MCF 10A (cell line): ENCODE data around the gene SLC2A10. TPM values are rescaled to one million over a fixed set of nuclear protein-coding genes. Genes with fewer than 3 reads are reported as not detected.

ENCODE experiments used
- BruUV-seq: library from RNA; stranded (reverse); fragments of 400-500 nt; replicated peaks from 2 replicates; lab custom pipeline; 2021; lab: Mats Ljungman, UMichigan
- CTCF ChIA-PET: fragments of 300-600 bp; sonication (Branson Sonifier 250); formaldehyde crosslinking; extraction: SDS; loops from one replicate; lab custom pipeline; 2021; ENCODE audit warnings: antibody characterized with exemption, inconsistent platforms; lab: Yijun Ruan, JAX
- POLR2A ChIA-PET: fragments of 300-600, 350-650 bp; sonication (Branson Sonifier 250); formaldehyde crosslinking; extraction: SDS; loops from one replicate; lab custom pipeline; 2020; ENCODE audit warnings: antibody characterized with exemption, inconsistent platforms; lab: Yijun Ruan, JAX
- DNase-seq: peaks from one replicate; pipeline ENCODE4 v3.0.0-alpha.2; 2018; ENCODE audit not compliant: unreplicated experiment
- H3K27ac Mint-ChIP-seq: one replicate; pipeline ENCODE4 v1.8.0; 2022; ENCODE audit warnings: mild to moderate bottlenecking, low read depth, mixed read lengths; ENCODE audit not compliant: unreplicated experiment
- H3K27me3 Mint-ChIP-seq: one replicate; pipeline ENCODE4 v1.8.0; 2022; ENCODE audit warnings: mixed read lengths; ENCODE audit not compliant: insufficient read depth, unreplicated experiment
- H3K36me3 Mint-ChIP-seq: one replicate; pipeline ENCODE4 v1.8.0; 2022; ENCODE audit warnings: mild to moderate bottlenecking, moderate library complexity, mixed read lengths; ENCODE audit not compliant: insufficient read depth, unreplicated experiment
- H3K4me1 Mint-ChIP-seq: one replicate; pipeline ENCODE4 v1.8.0; 2022; ENCODE audit warnings: mixed read lengths; ENCODE audit not compliant: insufficient read depth, unreplicated experiment
- H3K4me3 Mint-ChIP-seq: one replicate; pipeline ENCODE4 v1.8.0; 2022; ENCODE audit warnings: mild to moderate bottlenecking, moderate library complexity, mixed read lengths; ENCODE audit not compliant: unreplicated experiment
- H3K9me3 Mint-ChIP-seq: one replicate; pipeline ENCODE4 v1.8.0; 2022; ENCODE audit warnings: mixed read lengths; ENCODE audit not compliant: unreplicated experiment
- intact Hi-C: fragments of 100-400 bp; cut with micrococcal nuclease; formaldehyde crosslinking; loops from 2 replicates; pipeline ENCODE4 v1.14.1; 2022
- total RNA-seq: library from RNA; stranded (reverse); gene quantifications from 2 replicates; pipeline ENCODE4 v1.2.3, GENCODE V29; 2022
- TF ChIP-seq, protein P1 (sequence below): fragments of 200-600 bp; IDR thresholded peaks from one replicate; pipeline ENCODE4 v1.8.0; 2022; ENCODE audit warnings: antibody characterized with exemption, mild to moderate bottlenecking; ENCODE audit not compliant: unreplicated experiment

SLC2A10 gene
- total RNA-seq, 1 experiment from 2014 or later: not detected

DNA sequence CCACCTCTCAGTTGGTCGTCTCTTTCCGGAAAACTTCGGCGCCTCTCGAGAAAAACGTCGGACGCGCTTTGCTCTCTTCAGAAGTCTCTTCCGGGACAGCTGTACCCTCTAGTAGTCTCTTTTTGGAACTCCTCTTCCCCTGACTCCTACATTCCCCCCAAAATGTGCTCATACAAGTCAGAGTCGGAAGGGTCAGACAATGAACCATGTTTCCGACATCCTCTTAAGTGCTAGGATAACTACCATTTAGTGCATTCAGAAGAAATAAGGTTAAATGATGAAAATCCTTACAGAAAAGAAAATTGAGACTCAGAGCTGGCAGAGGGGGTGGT, 19.7 kb upstream of the SLC2A10 start:
- Mint-ChIP-seq H3K4me3 (peak overlapping the region; percentile 88), H3K27ac (peak overlapping the region; percentile 92), H3K9me3 (peaks cover 8% of the 10 kb centered on the region), H3K36me3 (peaks cover 23% of the 10 kb centered on the region), H3K4me1 (peaks cover 27% of the 10 kb centered on the region), H3K27me3 (no peaks in the 10 kb centered on the region)
- no peak for DNase-seq
- intact Hi-C loops: loop anchor here (5.0 kb wide), 1 partner anchor 132 kb away; no protein-coding TSS in a partner anchor
- TF ChIP-seq, protein P1, sequence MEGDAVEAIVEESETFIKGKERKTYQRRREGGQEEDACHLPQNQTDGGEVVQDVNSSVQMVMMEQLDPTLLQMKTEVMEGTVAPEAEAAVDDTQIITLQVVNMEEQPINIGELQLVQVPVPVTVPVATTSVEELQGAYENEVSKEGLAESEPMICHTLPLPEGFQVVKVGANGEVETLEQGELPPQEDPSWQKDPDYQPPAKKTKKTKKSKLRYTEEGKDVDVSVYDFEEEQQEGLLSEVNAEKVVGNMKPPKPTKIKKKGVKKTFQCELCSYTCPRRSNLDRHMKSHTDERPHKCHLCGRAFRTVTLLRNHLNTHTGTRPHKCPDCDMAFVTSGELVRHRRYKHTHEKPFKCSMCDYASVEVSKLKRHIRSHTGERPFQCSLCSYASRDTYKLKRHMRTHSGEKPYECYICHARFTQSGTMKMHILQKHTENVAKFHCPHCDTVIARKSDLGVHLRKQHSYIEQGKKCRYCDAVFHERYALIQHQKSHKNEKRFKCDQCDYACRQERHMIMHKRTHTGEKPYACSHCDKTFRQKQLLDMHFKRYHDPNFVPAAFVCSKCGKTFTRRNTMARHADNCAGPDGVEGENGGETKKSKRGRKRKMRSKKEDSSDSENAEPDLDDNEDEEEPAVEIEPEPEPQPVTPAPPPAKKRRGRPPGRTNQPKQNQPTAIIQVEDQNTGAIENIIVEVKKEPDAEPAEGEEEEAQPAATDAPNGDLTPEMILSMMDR: no peak
- CTCF ChIA-PET: interaction anchor here (0.6 to 1.5 kb wide), 6 partner anchors 9 to 988 kb away, joined by 3 to 5 read pairs (median 3); no protein-coding TSS in a partner anchor
- no TSS peak for BruUV-seq
- POLR2A ChIA-PET: interaction anchor here (0.6 to 3.7 kb wide), 20 partner anchors 9 to 1961 kb away, joined by 3 to 23 read pairs (median 4); partner anchors contain the start of genes PCIF1 and ZMYND8

DNA sequence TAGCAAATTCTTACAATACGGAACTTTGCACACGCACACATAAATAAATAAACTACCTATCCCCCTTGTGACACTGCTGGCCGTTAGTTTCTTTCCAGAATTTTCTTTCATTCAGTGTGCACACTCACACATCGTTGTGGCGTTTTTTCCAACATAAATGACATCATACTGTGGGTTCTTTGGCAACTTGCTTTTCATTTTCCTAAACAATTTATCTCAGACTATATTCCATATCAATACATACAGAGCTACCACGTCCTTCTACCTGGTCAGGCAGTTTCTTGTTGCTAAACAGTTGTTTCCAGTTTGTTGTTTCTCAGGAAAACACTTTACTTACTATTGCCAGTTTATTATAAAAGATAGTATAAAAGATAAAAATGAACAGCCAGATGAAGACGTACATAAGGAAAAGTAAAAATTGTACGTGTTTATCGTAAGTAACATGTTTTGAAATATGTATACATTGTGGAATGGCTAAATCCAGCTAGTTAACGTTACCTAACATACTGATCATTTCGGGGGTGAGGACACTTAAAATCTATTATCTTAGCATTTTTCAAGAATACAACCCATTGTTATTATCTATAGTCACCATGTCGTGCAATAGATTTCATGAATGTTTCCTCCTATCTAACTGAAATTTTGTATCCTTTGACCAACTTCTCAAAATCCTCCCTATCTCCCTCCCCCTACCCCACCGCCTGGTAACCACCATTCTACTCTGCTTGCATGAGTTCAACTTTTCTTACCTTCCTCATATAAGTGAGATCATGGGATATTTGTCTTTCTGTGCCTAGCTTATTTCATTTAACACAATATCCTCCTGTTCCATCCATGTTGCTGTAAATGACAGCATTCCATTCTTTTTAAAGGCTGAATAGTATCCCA, 19.0 kb upstream of the SLC2A10 start:
- TSS peak; percentile 69 for BruUV-seq
- no peak for DNase-seq
- intact Hi-C loops: no loop called here
- peak overlapping the region; percentile 92 for H3K27ac Mint-ChIP-seq
- H3K36me3 Mint-ChIP-seq: peaks cover 17% of the 10 kb centered on the region
- CTCF ChIA-PET: interaction anchor here (0.6 to 1.5 kb wide), 6 partner anchors 10 to 987 kb away, joined by 3 to 5 read pairs (median 3); no protein-coding TSS in a partner anchor
- H3K9me3 Mint-ChIP-seq: peaks cover 8% of the 10 kb centered on the region
- H3K4me1 Mint-ChIP-seq: peaks cover 23% of the 10 kb centered on the region
- POLR2A ChIA-PET: interaction anchor here (0.6 to 3.7 kb wide), 14 partner anchors 9 to 1173 kb away, joined by 3 to 23 read pairs (median 4); partner anchors contain the start of gene PCIF1
- peak overlapping the region; percentile 88 for H3K4me3 Mint-ChIP-seq
- no peaks in the 10 kb centered on the region for H3K27me3 Mint-ChIP-seq
- TF ChIP-seq, protein P1: no peak

DNA sequence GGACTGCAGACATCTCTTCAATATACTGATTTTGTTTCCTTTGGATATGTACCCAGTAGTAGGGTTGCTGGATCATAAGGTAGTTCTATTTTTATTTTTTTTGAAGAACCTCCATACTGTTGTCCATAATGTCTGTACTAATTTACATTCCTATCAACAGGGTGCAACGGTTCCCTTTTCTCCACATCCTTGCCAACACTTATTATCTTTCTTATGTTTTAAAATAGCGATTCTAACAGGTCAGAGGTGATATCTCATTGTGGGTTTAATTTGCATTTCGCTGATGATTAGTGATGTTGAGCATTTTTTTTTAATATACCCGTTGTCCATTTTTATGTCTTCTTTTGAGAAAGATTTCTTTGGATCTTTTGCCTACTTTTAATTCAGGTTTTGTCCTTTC, 18.3 kb upstream of the SLC2A10 start:
- Mint-ChIP-seq H3K27ac (no peak overlapping the region), H3K4me1 (peaks cover 28% of the 10 kb centered on the region)
- intact Hi-C loops: no loop called here

More for the DNA sequence above, 18.3 kb upstream of the SLC2A10 start:
- ChIA-PET CTCF (interaction anchor here (1.2 kb wide), 1 partner anchor 37 kb away, joined by 3 read pairs; no protein-coding TSS in a partner anchor), POLR2A (interaction anchor here (1.3 to 3.7 kb wide), 2 partner anchors 12 to 603 kb away, joined by 3 to 23 read pairs; no protein-coding TSS in a partner anchor)
- TF ChIP-seq, protein P1: no peak
- Mint-ChIP-seq H3K27me3 (no peaks in the 10 kb centered on the region), H3K4me3 (no peak overlapping the region), H3K36me3 (peaks cover 10% of the 10 kb centered on the region), H3K9me3 (peaks cover 8% of the 10 kb centered on the region)
- no peak for DNase-seq
- BruUV-seq: no TSS peak
